Left cardiac atrium (tissue), 4 donors: ENCODE results near the gene PBX4. TPM values are rescaled to one million over a fixed set of nuclear protein-coding genes. Genes with fewer than 3 reads are reported as not detected.
A peak's percentile ranks its signal among the peaks of the same experiment; 100 is the strongest.

Experiments
- ATAC-seq, 2 donors: fragments of 200-7000 bp; cut with Tn5 transposase; one replicate each; pipeline ENCODE4 v1.9.1; 2020; ENCODE audit warnings: mild to moderate bottlenecking in 2 of 2, moderate library complexity in 2 of 2
- DNase-seq: peaks from one replicate; pipeline ENCODE4 v3.0.0-alpha.2; 2020
- intact Hi-C, 2 donors: fragments of 100-400 bp; cut with DNase I; formaldehyde crosslinking; loops; one replicate each; pipeline versions ENCODE4 v1.14.1 to v1.15.1; 2022 to 2023
- total RNA-seq, 2 donors: library from RNA; stranded (reverse); fragmentation: NEBNext Ultra II Directional; extraction: Animal tissue kit (Norgen Biotek cat#: 25700); gene quantifications; one replicate each; pipeline ENCODE4 v1.2.1, GENCODE V29; 2021
- donor health status: DM: no; HTN: yes; CAD: no.
- donor health status: DM: no; HTN: yes; CAD: no; lungs with severe emphysema.
- donor health status: DM: yes; HTN: yes; CAD: no.
- donor health status: Dilated cardiomyopathy.

PBX4 gene
- total RNA-seq, 2 donors from 2014 or later = 0.35 to 0.37 TPM

DNA sequence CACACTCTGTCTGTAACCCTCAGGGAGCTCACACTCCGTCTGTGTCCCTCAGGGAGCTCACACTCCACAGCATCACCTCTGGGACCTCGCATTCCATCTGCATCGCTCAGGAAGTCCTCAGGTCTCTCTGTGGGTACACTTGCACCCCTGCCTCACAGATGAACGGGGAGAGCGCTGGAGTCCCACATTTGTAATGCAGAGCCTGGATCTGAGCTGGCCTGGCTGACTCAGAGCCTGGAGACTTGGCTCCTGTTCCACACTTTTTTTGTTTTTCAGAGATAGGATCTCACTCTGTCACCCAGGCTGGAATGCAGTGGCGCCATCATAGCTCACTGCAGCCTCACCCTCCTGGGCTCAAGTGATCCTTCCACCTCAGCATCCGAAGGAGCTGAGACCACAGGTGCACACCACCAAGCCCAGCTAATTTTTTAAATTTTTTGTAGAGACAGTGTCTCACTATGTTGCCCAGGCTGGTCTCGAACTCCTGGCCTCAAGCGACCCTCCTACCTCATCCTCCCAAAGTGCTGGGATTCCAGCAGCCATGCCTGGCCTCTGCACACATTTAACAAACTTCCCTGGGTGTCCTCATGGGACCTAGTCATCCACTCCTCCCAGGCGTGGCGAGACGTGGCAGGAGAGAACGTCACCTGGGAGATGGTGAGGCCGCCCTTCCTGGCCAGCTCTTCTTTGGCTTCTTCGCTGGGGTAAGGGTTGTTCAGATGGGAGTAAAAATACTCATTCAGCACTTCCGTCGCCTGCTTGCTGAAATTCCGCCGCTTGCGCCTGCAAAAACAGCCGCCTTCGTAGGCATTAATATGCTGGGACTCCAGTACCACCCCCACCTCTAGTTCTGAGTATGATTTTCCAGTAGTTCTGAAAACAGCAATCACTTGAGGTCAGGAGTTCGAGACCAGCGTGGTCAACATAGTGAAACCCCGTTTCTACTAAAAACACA, 49.4 kb downstream of the PBX4 start:
- intact Hi-C loops = no loop called here
- ATAC-seq (no peak), DNase-seq (no peak)

DNA sequence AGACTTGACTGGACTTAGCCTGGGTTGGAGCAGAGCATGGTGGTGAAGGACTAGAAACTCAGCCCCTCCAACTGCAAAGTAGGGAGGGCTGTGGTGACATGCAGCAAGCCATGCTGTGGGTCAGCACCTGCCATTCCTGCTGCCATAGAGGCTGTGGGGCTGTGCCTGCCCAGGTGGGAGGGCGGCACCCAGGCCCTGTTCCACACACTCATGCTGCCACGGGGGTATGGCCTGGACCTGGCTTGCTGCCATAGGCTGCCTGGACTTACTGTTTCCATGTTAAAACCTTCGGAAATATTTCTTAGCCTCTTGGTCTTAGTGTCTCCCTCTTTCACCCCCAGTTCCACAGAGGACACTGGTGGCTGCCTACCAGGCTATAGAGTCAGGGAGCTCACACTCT, 51.1 kb downstream of the PBX4 start:
- no peak for ATAC-seq
- intact Hi-C loops = no loop called here

DNA sequence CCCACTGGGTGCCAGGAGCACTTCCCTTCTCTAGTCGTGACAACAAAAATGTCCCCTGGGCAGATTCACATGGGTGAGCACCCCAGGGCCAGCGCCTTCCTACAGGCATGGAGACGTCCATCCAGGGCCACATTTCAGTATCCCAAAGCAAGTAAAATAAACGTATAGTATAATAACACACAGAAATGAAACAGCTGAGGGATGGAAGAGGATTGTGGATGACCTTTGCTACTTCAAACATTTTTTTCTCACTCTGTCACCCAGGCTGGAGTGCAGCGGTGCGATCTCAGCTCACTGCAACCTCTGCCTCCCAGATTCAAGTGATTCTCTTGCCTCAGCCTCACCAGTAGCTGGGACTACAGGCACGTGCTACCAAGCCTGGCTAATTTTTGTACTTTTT, 52.2 kb downstream of the PBX4 start:
- intact Hi-C loops = no loop called here
- no peak for ATAC-seq

More for the DNA sequence above, 51.1 kb downstream of the PBX4 start:
- no peak for DNase-seq

DNA sequence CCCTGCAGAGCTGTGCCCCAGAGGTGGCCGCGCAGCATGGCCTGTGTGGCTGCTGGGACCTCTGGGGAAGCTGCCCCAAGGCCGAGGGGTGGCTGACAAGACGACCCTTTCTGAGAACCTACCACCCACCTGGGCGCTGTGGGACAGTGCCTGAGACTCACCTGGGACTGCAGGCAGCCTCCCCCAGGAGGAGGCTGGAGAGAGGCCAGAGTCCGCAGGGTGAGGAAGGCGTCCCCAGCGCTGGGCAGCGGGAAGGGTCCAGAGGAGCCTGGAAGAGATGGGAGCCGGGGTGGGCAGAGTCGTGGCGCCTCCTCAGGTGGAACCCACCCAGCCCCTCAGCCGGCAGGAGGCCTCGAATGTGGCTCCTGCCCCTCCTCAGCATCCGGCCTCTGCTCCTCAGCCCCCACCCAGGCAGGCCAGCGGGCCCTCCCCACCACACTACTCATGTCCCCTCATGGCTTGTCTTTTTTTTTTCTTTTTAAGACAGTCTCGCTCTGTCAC, 55.1 kb downstream of the PBX4 start:
- peak in 1 of 2 donors; percentile 23 for ATAC-seq
- intact Hi-C loops = no loop called here
- no peak for DNase-seq

More for the DNA sequence above, 52.2 kb downstream of the PBX4 start:
- DNase-seq = no peak

DNA sequence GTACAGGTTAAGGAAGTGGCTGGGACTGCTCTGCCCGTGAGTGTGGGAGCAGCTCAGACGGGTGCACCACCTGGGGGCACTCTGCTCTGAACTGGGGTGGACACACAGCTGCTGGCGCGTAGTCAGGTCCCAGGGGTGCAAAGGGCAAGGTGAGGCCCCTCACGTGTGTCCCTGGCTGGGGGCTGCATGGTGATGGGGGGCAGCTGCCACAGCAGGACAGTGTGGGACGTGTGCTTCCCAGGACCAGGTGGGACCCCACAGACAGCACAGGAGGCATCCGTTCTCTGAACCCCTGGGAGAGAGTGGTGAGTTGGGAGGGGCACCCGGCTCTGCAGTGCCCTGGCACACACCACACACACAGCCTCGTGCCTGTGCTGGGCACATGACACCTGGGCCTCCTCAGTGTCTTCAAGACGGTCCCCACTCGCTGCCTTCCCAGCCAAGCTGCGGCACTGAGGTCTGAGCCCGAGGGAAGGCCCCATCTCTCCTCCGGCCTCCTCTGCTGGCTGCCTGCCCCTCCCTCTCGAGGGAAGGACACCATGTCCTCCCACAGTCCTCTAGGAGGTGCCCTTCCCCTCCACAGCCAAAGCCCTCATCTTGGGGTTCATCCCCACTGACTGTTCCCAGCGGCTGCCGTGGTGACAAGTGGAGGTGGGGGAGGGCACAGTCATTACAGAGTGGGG, 55.7 kb downstream of the PBX4 start:
- ATAC-seq (peak in 1 of 2 donors; percentile 18), DNase-seq (no peak)
- intact Hi-C loops = no loop called here

DNA sequence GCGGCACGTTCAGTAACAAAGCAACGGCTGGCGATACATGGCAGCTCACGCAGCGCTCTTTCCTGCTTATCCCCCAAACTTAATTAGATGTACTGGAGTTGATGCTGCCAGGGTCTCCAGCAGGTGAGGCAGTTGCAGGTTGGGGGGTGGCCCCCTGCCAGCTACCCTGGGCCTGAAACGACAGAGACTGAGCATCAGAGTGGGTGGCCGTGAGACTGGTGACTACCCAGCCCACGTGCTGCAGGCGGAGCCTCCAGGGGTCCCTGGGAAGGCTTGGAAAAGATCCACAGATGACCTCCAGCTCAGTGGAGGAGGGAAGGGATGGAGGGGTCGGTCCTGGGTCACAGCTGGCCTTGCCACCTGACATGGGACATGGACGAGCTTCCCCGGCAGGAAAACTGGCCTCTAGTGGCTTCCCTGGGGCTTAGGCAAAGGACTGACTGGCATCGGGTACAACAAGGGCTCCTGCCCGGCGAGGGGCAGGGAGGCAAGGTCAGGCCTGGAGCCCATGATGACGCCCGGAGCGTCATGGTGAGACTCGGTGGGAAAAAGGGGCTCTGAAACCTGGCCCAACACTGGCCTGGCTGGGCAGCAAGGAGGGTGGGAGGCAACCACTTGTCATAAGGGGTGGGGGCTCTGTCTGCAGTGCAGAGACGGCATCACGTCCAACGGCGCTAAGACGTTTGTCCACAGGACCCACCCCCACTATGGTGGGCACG, 56.4 kb downstream of the PBX4 start:
- intact Hi-C loops = no loop called here
- DNase-seq = no peak
- no peak for ATAC-seq

DNA sequence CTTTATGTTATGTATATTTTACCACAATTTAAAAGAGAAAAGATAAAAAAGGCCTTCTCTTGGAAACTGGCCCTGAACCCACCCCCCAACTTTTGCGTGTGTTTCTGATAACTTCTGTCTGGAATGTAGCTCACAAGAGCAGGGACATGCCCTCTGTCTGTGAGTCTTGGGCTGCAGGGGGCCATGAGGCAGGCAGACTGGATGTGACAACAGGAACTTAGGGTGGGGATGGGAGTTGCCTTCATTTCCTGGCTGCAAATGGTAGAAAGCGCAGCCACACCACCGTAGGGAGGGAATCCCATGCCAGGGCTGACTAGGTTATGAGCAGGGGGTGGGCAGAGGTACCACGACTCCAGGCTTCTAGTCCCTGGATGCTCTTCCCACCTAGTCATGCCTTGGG, 58.6 kb downstream of the PBX4 start:
- ATAC-seq (no peak), DNase-seq (no peak)

DNA sequence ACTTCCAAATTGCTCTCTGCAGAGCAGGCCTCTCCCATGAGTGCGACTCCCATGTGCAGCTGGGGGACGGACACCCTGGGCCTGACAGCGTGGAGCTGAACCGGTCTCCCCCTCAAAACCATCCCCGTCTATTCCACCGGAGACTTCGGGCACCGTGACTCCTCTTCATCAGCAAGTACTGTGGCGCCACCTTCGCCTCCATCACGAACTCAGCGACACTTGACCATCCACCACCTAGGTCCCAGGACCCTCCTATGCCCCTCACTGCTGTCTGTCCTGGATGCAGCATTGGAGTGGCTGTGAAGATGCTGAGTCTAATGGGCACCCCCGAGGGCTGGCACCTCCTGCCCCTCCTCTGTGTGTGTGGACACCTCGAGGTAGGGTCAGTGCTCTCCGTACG, 59.9 kb downstream of the PBX4 start:
- DNase-seq (no peak), ATAC-seq (no peak)
- intact Hi-C loops = no loop called here

More for the DNA sequence above, 58.6 kb downstream of the PBX4 start:
- intact Hi-C loops = no loop called here

DNA sequence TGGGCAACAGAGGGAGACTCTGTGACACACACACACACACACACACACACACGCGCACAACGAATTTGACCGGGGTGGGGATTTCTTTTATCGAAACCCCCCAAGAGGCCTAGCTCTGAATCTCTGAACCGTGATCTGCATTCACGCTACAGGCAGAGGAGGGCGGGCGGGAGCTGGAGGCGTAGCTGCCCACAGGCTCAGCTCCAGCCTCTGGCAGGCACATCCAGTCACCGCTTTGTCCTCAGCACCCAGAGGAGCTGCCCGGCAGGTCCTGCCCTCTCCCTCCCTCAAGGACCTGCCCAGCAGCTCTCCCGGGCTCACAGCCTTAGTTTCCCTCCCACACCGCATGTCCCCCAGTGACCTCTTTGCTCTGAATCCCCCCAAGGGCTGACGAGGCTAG, 60.4 kb downstream of the PBX4 start:
- no peak for ATAC-seq
- intact Hi-C loops = no loop called here

DNA sequence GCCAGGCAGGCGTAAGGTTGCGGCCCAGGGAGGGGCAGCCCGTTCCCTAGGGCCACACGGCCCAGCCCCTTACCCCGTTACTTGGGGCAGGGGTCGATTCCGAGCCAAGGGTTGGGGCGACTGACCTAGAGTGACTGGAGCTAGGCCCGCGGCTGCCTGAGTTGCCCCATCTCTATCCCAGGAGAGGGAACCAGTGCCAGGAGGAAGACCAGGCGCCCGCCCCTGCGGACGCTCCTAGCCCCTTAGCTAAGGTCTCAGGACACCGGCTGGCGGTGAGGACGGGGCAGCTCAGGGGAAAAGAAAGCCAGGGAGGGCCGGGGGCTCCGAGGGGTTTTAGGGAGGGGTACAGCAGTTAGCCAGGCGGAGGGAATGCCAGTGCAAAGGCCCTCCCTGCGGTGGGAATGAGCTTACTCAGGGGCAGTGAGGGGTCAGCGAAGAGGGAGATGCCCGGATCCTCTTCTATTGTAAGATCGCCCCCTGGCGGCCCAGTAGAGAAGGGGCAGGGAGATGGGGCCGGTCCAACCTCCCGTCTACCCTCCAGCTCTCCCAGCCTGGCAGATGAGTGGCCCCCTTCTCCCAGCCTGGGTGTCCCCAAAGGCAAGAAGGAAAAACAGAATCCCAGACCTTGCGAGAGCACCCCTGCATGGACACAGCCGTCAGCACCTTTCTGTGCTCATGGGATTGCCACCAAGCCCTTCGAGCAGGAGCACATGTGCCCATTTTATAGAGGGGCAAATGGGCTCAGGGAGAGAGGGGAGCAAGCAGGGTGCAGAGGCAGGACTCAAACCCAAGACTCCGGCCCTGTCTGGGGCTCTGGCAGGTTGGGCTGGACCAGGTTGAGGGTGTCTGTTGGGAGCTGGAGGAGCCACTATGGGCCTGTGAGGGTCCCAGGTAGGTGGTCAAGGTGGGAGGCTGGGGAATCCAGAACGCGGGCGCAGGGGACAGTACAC, 64.1 kb downstream of the PBX4 start:
- DNase-seq (peak; percentile 57), ATAC-seq (peak; percentile 42 to 54)
- intact Hi-C loops = no loop called here

More for the DNA sequence above, 60.4 kb downstream of the PBX4 start:
- no peak for DNase-seq

DNA sequence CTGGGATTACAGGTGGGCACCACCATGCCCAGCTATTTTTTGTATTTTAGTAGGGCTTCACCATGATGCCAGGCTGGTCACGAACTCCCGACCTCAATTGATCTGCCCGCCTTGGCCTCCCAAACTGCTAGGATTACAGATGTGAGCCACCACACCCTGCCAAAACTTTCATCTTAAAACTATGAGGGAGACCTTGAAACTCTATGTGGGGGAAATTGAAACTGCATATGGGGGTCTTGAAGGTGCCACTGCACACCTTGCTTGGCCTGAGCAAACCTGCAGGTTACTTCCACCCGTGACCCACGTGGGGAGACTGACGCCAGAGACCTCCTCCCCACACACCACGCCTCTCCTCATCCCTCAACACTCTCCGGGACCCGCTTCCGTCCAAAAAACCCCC, 64.8 kb downstream of the PBX4 start:
- ATAC-seq (no peak), DNase-seq (no peak)
- intact Hi-C loops = no loop called here

DNA sequence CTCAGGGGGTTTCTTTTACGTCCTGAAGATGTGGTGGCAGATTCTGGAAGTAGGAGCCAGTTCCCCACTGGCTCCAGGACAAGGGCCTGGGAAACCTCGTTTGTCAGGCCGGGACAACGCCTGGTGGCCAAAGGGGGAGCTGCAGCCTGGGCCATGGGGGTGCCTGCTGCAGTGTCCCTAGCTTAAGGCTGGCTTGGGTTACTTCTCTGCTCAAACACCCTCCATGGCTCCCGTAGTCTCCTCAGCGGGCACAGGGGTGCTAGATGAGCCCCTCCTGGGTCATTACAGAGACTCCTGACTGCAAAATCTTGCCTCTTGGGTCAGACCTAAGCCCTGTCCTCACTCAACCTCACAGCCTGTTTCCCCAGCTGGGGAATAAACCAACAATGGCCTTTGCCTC, 65.7 kb downstream of the PBX4 start:
- intact Hi-C loops = no loop called here
- no peak for ATAC-seq
- no peak for DNase-seq

DNA sequence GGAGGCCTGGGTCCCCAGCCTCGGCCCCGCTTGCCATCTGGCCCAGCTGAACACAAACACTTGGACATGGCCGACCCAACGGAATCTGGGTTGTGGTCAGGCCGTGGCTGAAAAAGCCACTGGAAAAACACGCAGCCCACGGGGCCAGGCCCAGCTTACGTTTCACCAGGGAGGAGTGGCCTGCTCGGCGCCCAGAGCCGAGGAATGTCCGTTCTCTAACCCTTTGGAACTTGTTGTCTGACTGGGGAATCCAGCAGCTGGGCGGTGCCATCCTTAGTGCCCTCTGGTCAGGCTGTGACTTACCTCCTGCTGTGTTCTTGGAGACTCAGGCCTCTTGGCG, 66.7 kb downstream of the PBX4 start:
- ATAC-seq (no peak), DNase-seq (no peak)
- intact Hi-C loops = no loop called here

DNA sequence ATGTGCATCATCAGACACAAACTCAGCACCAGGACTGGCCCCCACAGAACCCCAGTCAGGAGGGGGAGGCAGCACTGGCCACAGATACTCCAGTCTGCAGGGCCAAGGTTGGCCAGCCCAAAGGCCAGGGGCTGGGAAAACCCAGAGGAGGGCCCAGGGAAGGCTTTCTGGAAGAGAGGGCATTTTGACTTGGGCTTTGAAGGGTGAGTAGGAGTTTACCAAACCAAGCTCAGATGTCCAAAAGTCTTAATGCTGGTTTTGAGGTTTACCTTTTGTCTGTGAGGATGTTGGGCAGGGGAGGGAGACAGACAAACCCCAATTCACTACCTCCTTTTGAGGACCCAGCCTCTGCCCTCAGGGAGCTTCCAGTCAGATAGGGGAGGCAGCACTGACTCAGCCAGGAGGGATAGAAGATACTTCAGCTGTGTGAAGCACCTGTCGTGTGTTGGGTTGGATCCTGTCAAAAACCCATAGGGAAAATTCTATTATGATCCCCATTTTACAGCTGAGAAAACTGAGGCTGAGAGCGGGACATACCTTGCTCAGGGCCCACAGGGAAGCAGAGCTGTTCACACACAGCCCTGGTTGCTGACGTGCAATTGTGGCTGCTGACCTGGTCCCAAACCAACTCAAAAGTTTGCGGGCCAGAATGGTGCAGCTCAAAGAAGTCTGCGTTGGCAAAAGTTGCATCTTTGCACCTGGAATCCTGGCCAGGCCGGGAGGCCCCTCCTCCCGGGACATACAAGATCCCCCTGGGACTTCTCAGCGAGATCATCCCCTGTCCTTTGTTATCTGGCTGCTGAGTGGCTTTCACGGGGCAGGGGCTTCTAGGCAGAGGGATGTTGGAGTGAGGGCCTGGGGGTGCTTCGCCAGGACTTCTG, 67.3 kb downstream of the PBX4 start:
- DNase-seq (no peak), ATAC-seq (no peak)
- intact Hi-C loops = no loop called here

DNA sequence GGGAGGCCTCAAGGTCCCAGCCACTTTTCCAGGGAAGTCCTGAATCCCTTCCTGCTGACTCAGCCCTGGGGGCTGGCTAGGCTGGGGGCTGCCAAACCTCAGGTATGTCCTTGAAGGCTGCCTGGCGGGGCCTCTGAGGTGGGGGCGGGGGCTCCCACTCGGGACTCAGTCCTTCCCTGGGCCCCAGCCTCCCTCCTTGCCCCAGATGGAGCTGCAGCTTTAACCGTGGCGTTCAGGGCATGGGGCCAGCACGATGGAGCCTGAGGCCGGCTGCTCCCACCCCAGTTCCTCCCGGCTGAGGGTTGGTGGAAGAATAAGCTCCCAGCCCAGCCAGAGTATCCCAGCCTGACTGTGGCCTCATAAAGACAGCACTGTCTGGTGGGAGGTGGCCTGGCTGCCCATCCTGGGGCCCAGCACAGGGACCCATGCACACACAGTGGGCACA, 68.0 kb downstream of the PBX4 start:
- ATAC-seq (no peak), DNase-seq (no peak)
- intact Hi-C loops = no loop called here

DNA sequence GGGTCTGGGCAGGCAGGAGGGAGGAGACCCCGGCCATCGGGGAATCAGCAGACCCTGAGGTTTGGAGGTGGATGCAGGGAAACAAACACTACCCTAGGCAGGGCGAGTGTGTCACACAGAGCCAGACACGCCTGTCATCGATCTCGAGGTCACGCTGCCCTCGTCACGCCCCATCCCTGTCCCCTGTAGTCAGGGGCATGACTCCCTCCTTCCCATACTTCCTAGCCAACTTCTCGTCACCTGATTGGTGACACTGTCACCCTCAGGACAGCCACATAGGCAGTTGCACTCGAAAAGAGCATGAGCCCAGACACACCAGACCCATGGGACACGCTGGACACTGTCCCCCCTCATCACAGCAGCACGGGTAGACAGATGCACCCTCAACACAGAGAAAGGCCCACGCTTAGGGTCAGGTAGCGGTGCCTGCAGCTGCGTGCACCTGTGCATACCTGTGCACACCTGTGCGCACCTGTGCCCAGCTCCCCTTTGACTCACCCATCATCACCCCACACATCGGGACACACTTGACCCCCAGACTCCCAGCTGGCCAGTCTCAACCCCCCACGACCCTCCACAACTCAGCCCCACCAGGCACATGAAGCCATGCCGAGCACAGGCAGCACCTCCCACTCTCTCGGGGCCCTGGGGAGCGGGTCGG, 68.6 kb downstream of the PBX4 start:
- ATAC-seq (no peak), DNase-seq (no peak)
- intact Hi-C loops = no loop called here
